Measurements from ENCODE around the gene CHST9. TPM values are rescaled to one million over a fixed set of nuclear protein-coding genes. Genes with fewer than 3 reads are reported as not detected.

The CHST9 gene
- total and polyA plus RNA-seq, 2 experiments from 2014 or later = 15.5 to 16.8 TPM

DNA sequence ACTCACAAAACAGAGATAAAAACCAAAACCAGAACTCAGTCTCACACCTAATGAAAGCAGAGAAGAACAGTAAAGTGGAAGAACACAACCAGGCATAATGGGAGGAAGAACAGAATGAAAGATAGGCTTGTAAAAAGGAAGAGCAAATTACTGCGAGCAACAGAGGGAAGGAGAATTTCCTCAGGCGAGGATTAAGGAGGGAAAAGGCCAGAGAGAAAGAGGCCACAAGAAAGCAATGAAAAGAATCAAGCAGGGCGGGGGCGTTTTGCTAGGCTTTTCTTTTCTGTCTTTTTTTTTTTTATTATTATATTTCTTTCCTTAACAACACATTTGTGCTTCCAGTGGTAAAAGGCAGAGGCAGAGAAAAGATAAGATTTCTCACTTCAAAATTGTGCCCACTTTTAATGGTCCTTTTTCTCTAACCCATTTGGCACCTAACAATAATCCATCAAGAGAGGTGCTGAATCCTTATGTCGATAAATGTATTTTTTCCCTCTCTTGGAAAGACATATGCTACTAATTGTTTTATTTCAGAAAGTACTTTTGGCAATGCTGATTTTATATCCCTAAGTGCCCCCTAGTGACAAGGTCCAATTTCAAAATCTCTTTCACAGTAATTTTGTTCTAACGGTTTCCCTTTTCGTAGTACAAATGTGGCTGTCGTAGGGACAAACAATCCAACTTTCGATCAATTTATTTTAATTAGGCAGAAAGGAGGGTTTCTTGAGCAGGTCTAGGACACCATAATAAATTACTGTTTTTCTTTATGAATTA, 180.9 kb downstream of the CHST9 start:
- Histone ChIP-seq H3K9me2 (ENCODE audit: insufficient read depth) (no peaks in the 10 kb centered on the region), H3K4me2 (no peak overlapping the region), H3K4me1 (ENCODE audit: insufficient read depth) (peaks cover 4% of the 10 kb centered on the region; the same call in 1 of the 2 replicates), H2AFZ (no peak overlapping the region), H4K20me1 (replicated peaks; ENCODE audit: insufficient read depth) (no peaks in the 10 kb centered on the region), H3K36me3 (ENCODE audit: insufficient read depth) (no peaks in the 10 kb centered on the region), H3F3A (replicated peaks; ENCODE audit: low read depth) (no peaks in the 10 kb centered on the region), H3K27ac (ENCODE audit: low read depth) (no peak overlapping the region), H3K4me3 (no peak overlapping the region), H3K79me2 (replicated peaks; ENCODE audit: insufficient read depth) (no peaks in the 10 kb centered on the region), H3K27me3 (ENCODE audit: insufficient read depth) (no peaks in the 10 kb centered on the region)
- ATAC-seq (no peak), DNase-seq (ENCODE audit: low spot score) (peak; percentile 28)
- Mint-ChIP-seq H3K4me3 (no peak overlapping the region), H3K4me1 (peaks cover 14% of the 10 kb centered on the region), H3K36me3 (ENCODE audit: low read depth) (no peaks in the 10 kb centered on the region; the same call in 2 of the 3 replicates), H3K27ac (0 out of 2 replicates have a peak overlapping the region, but pooled peaks have one; percentile 3), H3K9me3 (no peaks in the 10 kb centered on the region), H3K27me3 (ENCODE audit: insufficient read depth, low read depth, poor library complexity) (peaks cover 3% of the 10 kb centered on the region)
- TF ChIP-seq ZNF114 (CRISPR knock-in tag; IDR thresholded peaks at IDR 0.05) = no peak
- no peak for TF ChIP-seq EZH2 (IDR thresholded peaks at IDR 0.05; ENCODE audit: low read depth, unreplicated experiment)
- TF ChIP-seq, protein P1, sequence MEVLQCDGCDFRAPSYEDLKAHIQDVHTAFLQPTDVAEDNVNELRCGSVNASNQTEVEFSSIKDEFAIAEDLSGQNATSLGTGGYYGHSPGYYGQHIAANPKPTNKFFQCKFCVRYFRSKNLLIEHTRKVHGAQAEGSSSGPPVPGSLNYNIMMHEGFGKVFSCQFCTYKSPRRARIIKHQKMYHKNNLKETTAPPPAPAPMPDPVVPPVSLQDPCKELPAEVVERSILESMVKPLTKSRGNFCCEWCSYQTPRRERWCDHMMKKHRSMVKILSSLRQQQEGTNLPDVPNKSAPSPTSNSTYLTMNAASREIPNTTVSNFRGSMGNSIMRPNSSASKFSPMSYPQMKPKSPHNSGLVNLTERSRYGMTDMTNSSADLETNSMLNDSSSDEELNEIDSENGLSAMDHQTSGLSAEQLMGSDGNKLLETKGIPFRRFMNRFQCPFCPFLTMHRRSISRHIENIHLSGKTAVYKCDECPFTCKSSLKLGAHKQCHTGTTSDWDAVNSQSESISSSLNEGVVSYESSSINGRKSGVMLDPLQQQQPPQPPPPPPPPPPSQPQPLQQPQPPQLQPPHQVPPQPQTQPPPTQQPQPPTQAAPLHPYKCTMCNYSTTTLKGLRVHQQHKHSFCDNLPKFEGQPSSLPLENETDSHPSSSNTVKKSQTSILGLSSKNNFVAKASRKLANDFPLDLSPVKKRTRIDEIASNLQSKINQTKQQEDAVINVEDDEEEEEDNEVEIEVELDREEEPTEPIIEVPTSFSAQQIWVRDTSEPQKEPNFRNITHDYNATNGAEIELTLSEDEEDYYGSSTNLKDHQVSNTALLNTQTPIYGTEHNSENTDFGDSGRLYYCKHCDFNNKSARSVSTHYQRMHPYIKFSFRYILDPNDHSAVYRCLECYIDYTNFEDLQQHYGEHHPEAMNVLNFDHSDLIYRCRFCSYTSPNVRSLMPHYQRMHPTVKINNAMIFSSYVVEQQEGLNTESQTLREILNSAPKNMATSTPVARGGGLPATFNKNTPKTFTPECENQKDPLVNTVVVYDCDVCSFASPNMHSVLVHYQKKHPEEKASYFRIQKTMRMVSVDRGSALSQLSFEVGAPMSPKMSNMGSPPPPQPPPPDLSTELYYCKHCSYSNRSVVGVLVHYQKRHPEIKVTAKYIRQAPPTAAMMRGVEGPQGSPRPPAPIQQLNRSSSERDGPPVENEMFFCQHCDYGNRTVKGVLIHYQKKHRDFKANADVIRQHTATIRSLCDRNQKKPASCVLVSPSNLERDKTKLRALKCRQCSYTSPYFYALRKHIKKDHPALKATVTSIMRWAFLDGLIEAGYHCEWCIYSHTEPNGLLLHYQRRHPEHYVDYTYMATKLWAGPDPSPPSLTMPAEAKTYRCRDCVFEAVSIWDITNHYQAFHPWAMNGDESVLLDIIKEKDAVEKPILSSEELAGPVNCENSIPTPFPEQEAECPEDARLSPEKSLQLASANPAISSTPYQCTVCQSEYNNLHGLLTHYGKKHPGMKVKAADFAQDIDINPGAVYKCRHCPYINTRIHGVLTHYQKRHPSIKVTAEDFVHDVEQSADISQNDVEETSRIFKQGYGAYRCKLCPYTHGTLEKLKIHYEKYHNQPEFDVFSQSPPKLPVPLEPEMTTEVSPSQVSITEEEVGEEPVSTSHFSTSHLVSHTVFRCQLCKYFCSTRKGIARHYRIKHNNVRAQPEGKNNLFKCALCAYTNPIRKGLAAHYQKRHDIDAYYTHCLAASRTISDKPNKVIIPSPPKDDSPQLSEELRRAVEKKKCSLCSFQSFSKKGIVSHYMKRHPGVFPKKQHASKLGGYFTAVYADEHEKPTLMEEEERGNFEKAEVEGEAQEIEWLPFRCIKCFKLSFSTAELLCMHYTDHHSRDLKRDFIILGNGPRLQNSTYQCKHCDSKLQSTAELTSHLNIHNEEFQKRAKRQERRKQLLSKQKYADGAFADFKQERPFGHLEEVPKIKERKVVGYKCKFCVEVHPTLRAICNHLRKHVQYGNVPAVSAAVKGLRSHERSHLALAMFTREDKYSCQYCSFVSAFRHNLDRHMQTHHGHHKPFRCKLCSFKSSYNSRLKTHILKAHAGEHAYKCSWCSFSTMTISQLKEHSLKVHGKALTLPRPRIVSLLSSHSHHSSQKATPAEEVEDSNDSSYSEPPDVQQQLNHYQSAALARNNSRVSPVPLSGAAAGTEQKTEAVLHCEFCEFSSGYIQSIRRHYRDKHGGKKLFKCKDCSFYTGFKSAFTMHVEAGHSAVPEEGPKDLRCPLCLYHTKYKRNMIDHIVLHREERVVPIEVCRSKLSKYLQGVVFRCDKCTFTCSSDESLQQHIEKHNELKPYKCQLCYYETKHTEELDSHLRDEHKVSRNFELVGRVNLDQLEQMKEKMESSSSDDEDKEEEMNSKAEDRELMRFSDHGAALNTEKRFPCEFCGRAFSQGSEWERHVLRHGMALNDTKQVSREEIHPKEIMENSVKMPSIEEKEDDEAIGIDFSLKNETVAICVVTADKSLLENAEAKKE (CRISPR knock-in tag; IDR thresholded peaks at IDR 0.05) = no peak
- TF ChIP-seq, protein P2, sequence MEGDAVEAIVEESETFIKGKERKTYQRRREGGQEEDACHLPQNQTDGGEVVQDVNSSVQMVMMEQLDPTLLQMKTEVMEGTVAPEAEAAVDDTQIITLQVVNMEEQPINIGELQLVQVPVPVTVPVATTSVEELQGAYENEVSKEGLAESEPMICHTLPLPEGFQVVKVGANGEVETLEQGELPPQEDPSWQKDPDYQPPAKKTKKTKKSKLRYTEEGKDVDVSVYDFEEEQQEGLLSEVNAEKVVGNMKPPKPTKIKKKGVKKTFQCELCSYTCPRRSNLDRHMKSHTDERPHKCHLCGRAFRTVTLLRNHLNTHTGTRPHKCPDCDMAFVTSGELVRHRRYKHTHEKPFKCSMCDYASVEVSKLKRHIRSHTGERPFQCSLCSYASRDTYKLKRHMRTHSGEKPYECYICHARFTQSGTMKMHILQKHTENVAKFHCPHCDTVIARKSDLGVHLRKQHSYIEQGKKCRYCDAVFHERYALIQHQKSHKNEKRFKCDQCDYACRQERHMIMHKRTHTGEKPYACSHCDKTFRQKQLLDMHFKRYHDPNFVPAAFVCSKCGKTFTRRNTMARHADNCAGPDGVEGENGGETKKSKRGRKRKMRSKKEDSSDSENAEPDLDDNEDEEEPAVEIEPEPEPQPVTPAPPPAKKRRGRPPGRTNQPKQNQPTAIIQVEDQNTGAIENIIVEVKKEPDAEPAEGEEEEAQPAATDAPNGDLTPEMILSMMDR (conservative IDR thresholded peaks at IDR 0.05; ENCODE audit: low read depth in 2 of 2) = peak; percentile 44 to 48
